RWPE2 (cell line): ENCODE data around the gene ZNF747.

Experiments used
- ATAC-seq: fragments of 200-7000 bp; cut with Tn5 transposase; 3 replicates; pipeline ENCODE4 v1.9.1; 2021; ENCODE audit warnings: low read depth
- DNase-seq: peaks from one replicate; pipeline ENCODE4 v3.0.0-alpha.2; 2020; ENCODE audit warnings: low spot score
- H3K27ac ChIP-seq: fragments of 450-650 bp; 2 replicates; pipeline ENCODE4 v1.5.1; 2017; ENCODE audit warnings: mild to moderate bottlenecking; ENCODE audit not compliant: poor library complexity, severe bottlenecking
- H3K27me3 ChIP-seq: fragments of 250-450 bp; sonication (Bioruptor Pico); 2 replicates; pipeline ENCODE4 v1.5.1; 2021; ENCODE audit warnings: mild to moderate bottlenecking, moderate library complexity; ENCODE audit not compliant: insufficient read depth, poor library complexity, severe bottlenecking
- H3K36me3 ChIP-seq: fragments of 250-450 bp; sonication (Bioruptor Pico); 2 replicates; pipeline ENCODE4 v1.5.1; 2020; ENCODE audit warnings: low read depth, mild to moderate bottlenecking, moderate library complexity
- H3K4me1 ChIP-seq: fragments of 250-450 bp; sonication (Bioruptor Pico); 2 replicates; pipeline ENCODE4 v1.5.1; 2021; ENCODE audit warnings: mild to moderate bottlenecking, moderate library complexity; ENCODE audit not compliant: insufficient read depth, poor library complexity, severe bottlenecking
- H3K4me3 ChIP-seq: fragments of 250-450 bp; sonication (Bioruptor Pico); 2 replicates; pipeline ENCODE4 v1.5.1; 2021; ENCODE audit warnings: mild to moderate bottlenecking, moderate library complexity; ENCODE audit not compliant: severe bottlenecking
- H3K9me3 ChIP-seq: fragments of 250-450 bp; sonication (Bioruptor Pico); 2 replicates; pipeline ENCODE4 v1.5.1; 2021; ENCODE audit warnings: mild to moderate bottlenecking, moderate library complexity; ENCODE audit not compliant: severe bottlenecking
- TF ChIP-seq, protein P1 (sequence below): fragments of 450-650 bp; IDR thresholded peaks from one replicate; pipeline ENCODE4 v1.5.1; 2017; ENCODE audit warnings: mild to moderate bottlenecking, moderate library complexity; ENCODE audit not compliant: poor library complexity, severe bottlenecking

Gene ZNF747

DNA sequence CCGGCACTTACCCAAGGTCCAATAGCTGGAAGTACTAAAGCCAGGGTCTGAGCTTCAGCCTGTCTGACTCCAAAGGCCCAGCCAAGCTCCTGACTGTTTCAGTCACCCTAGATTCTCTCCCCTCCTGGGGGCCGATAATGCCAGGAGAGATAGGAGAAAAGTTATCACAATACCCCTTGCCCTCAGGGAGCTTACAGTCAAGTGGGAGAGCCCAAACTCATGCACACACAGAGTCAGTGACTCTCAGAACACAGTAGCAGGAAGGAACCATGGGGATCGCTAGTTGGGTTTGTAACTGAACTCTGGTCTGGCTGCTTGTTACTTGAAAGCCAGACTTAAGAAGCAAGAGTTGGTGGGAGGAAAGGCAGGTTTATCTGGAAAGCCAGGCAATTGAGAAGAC is 23.1 kb downstream of the ZNF747 start:
- TF ChIP-seq, protein P1, sequence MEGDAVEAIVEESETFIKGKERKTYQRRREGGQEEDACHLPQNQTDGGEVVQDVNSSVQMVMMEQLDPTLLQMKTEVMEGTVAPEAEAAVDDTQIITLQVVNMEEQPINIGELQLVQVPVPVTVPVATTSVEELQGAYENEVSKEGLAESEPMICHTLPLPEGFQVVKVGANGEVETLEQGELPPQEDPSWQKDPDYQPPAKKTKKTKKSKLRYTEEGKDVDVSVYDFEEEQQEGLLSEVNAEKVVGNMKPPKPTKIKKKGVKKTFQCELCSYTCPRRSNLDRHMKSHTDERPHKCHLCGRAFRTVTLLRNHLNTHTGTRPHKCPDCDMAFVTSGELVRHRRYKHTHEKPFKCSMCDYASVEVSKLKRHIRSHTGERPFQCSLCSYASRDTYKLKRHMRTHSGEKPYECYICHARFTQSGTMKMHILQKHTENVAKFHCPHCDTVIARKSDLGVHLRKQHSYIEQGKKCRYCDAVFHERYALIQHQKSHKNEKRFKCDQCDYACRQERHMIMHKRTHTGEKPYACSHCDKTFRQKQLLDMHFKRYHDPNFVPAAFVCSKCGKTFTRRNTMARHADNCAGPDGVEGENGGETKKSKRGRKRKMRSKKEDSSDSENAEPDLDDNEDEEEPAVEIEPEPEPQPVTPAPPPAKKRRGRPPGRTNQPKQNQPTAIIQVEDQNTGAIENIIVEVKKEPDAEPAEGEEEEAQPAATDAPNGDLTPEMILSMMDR: no peak
- Histone ChIP-seq H3K27me3 (no peaks in the 10 kb centered on the region), H3K36me3 (no peaks in the 10 kb centered on the region), H3K4me1 (no peaks in the 10 kb centered on the region), H3K9me3 (no peaks in the 10 kb centered on the region), H3K27ac (no peak overlapping the region), H3K4me3 (no peak overlapping the region)
- DNase-seq (no peak), ATAC-seq (no peak)

DNA sequence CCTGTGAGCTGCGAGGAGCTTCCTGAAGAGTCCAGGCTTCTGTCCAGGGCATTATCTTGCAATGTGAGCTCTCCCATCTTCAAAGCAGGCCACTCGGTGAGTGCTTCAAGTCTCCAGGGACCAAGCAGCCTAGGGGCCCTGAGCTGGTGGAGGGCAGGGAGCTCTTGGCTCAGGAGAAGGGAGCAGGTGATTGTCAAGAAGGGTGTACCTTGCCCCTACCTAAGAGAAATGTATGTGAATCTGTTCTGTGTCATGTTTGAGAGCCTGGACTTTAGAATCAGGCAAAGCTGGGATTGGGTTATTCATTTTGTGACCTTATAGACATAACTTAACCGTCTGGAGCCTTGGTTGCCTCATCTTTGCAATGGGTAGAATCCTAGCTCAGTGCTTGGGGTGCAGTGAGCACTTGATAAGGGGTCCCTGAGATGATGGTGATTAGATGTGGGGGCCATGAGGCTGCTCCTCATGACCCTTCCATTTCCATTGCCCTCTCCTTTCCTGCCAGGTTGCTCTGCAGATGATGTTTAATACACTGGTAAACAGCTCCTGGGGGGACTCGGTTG is 24.2 kb downstream of the ZNF747 start:
- Histone ChIP-seq H3K4me1 (no peaks in the 10 kb centered on the region), H3K27ac (no peak overlapping the region), H3K27me3 (no peaks in the 10 kb centered on the region), H3K4me3 (no peak overlapping the region), H3K36me3 (no peaks in the 10 kb centered on the region), H3K9me3 (no peaks in the 10 kb centered on the region)
- DNase-seq (no peak), ATAC-seq (no peak)
- TF ChIP-seq, protein P1: no peak

DNA sequence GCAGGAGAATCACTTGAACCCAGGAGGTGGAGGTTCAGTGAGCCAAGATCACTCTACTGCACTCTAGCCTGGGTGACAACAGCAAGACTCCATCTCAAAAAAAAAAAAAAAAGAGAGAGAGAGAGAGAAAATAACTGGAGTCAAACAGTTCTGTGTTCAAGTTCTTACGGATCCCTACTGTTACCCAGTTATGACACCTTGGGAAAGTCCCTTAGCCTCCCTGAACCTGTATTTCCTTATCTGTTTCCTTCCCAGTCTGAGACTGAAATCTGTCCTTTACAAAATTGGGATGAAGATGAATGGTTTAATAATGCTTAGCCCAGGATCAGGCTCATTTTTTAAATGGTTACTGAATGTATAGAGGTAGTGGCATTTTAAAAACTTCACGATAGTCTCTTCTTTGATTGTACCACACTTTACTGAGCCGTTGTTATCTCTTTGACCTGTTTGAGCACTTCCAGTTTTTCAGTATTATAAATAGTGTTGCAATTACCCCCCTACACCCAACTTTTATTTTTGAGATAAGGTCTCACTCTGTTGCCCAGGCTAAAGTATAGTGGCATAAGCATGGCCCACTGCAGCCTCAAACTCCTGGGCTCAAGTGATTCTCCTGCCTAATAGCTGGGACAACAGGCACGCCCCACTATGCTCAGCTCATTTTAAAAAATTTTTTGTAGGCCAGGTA is 25.4 kb downstream of the ZNF747 start:
- no peak for ATAC-seq
- H3K4me1 ChIP-seq: no peaks in the 10 kb centered on the region
- H3K27me3 ChIP-seq: no peaks in the 10 kb centered on the region
- TF ChIP-seq, protein P1: no peak
- no peak overlapping the region for H3K27ac ChIP-seq
- no peaks in the 10 kb centered on the region for H3K36me3 ChIP-seq
- no peak for DNase-seq
- no peak overlapping the region for H3K4me3 ChIP-seq
- H3K9me3 ChIP-seq: no peaks in the 10 kb centered on the region

DNA sequence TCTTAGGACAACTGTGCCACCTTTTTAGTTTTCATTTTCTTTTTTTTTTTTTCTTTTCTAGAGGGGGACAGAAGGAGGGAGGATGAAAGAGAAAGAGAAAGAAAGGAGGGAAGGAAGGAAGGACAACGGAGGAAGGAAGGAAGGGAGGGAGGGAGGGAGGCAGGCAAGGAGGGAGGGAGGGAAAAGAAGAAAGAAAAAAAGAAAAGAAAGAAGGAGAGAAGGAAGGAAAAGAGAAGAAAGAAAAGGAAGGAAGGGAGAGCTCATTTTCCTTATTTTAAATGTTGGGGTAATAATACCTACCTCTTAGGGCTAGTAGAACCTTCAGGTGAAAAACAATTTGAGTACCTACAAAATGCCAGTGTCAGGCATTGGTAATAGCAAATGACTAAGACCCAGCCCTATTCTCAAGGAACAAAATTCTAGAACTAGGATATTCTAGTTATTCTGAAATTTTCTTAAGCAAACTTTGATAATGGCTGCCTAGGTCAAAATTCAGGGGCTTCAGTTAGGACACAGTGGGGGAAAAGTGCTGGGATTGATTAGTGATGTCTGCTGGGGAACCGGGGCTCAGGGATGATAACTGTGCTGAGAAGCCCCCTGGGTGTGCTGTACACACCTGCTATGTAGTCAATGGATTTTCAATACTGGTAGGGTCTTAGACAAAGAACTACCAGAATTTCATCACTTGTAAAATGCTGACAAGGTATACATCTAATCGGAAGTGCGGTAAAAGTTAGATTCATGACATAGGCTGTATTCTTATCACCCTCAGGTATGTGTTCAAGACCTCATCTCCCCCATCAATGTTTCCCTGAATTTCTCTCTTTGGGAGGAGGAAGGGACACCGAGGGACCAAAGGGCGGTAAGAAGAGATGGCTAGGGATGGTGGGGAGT is 31.0 kb downstream of the ZNF747 start:
- H3K4me1 ChIP-seq: no peaks in the 10 kb centered on the region
- TF ChIP-seq, protein P1: no peak
- H3K36me3 ChIP-seq: no peaks in the 10 kb centered on the region
- ATAC-seq (no peak), DNase-seq (no peak)
- no peaks in the 10 kb centered on the region for H3K27me3 ChIP-seq
- H3K4me3 ChIP-seq: no peak overlapping the region
- no peak overlapping the region for H3K27ac ChIP-seq
- H3K9me3 ChIP-seq: no peaks in the 10 kb centered on the region

DNA sequence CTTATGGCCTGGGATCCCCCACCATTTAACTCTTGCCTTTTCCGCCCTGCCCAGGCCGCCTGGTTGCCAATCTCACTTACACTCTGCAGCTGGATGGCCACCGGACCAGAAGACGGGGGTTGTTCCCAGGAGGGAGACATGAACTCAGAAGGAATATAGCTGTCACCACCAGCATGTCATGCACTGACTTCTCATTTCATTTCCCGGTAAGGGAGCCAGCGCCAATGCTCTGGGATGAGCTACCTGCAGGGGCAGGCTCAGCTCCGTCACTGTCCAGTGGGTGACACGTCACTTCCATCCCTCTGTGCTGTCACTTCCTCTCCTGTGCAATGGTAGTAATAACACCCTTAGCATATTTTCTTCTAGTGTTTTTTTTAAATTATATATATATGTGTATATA is 35.4 kb downstream of the ZNF747 start:
- Histone ChIP-seq H3K4me3 (no peak overlapping the region), H3K9me3 (no peaks in the 10 kb centered on the region), H3K4me1 (no peaks in the 10 kb centered on the region), H3K36me3 (no peaks in the 10 kb centered on the region), H3K27ac (no peak overlapping the region), H3K27me3 (no peaks in the 10 kb centered on the region)
- DNase-seq: no peak
- ATAC-seq: no peak
- TF ChIP-seq, protein P1: no peak
